AG09319 (cell line): ENCODE data around the gene NAA35.
"Not testable (repeated sequence)": the region's sequence is repeated elsewhere in the genome, so short reads cannot be mapped to it uniquely, and the experiment has no call there.

Experiments
- DNase-seq: peaks from one replicate; pipeline ENCODE4 v3.0.0-alpha.2; 2010; ENCODE audit warnings: low read depth; ENCODE audit errors: extremely low read depth
- CTCF ChIP-seq: IDR thresholded peaks from 2 replicates; pipeline ENCODE4 v1.5.1; 2011; ENCODE audit warnings: low read depth, mild to moderate bottlenecking, inconsistent platforms, low read length, moderate library complexity

Gene NAA35

GRCh38 chr9:85904975-85905374 is 36.0 kb upstream of the NAA35 start:
- DNase-seq = no peak
- no peak for TF ChIP-seq CTCF

GRCh38 chr9:85905957-85906356 is 35.0 kb upstream of the NAA35 start:
- TF ChIP-seq CTCF = no peak
- DNase-seq = no peak

GRCh38 chr9:85909390-85909789 is 31.6 kb upstream of the NAA35 start:
- DNase-seq = no peak
- no peak for TF ChIP-seq CTCF

GRCh38 chr9:85914108-85914507 is 26.8 kb upstream of the NAA35 start:
- DNase-seq = no peak
- no peak for TF ChIP-seq CTCF

- no peak for DNase-seq
- TF ChIP-seq CTCF = no peak
These were observed 23.2 kb upstream of the NAA35 start for GRCh38 chr9:85917756-85918155.

GRCh38 chr9:85925493-85925892 is 15.5 kb upstream of the NAA35 start:
- DNase-seq = no peak

GRCh38 chr9:85927076-85927475 is 13.9 kb upstream of the NAA35 start:
- no peak for DNase-seq
- no peak for TF ChIP-seq CTCF

More at GRCh38 chr9:85925493-85925892, 15.5 kb upstream of the NAA35 start:
- no peak for TF ChIP-seq CTCF

- DNase-seq = no peak
- TF ChIP-seq CTCF = no peak
These were observed 9.5 kb upstream of the NAA35 start for GRCh38 chr9:85931495-85931894.

- DNase-seq = not testable (repeated sequence)
These were observed 5.0 kb upstream of the NAA35 start for GRCh38 chr9:85935950-85936349.
